NT2/D1 (cell line): ENCODE measurements around the gene CAPG.

Source experiments
- DNase-seq: peaks from one replicate; pipeline ENCODE4 v3.0.0-alpha.2; 2011; ENCODE audit warnings: low read depth, low spot score
- H3K27me3 ChIP-seq: 2 replicates; pipeline ENCODE4 v1.6.0; 2011; ENCODE audit warnings: mild to moderate bottlenecking; ENCODE audit not compliant: insufficient read length, insufficient read depth
- H3K36me3 ChIP-seq: 2 replicates; pipeline ENCODE4 v1.6.1; 2011; ENCODE audit warnings: mild to moderate bottlenecking, low read length, mixed read lengths; ENCODE audit not compliant: insufficient read depth, insufficient read length
- H3K4me1 ChIP-seq: 2 replicates; pipeline ENCODE4 v1.5.1; 2011; ENCODE audit not compliant: insufficient read depth, insufficient read length
- H3K4me3 ChIP-seq: 2 replicates; pipeline ENCODE4 v1.5.1; 2011; ENCODE audit warnings: low read depth; ENCODE audit not compliant: insufficient read length
- H3K9ac ChIP-seq: 2 replicates; pipeline ENCODE4 v1.6.0; 2011; ENCODE audit warnings: low read depth; ENCODE audit not compliant: insufficient read length
- H3K9me3 ChIP-seq: 2 replicates; pipeline ENCODE4 v1.5.1; 2011; ENCODE audit warnings: mild to moderate bottlenecking, low read length; ENCODE audit not compliant: insufficient read depth
- SUZ12 ChIP-seq: IDR thresholded peaks from 2 replicates; pipeline ENCODE4 v1.6.1; 2011; ENCODE audit not compliant: insufficient read length, insufficient read depth; ENCODE audit errors: extremely low read depth
- YY1 ChIP-seq: IDR thresholded peaks from 2 replicates; pipeline ENCODE4 v1.6.1; 2011; ENCODE audit not compliant: insufficient read length, insufficient read depth
- ZNF274 ChIP-seq: IDR thresholded peaks from 2 replicates; pipeline ENCODE4 v1.6.1; 2011; ENCODE audit warnings: mild to moderate bottlenecking, low read depth, low read length

Gene CAPG

DNA sequence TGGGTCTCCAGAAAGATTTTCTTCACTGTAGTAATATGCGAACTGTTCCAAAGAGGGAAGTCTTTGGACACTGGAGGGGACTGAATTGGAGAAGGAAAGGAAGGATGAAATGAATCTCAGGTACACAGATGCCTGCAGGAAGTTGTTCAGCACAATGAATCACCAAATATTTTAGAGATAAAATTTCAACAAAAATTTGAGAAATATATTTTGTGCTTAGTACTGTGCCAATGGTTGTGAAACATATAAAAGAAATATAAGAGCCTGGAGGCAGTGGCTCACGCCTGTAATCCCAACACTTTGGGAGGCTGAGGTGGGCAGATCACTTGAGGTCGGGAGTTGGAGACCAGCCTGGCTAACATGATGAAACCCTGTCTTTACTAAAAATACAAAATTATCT lies 52.4 kb downstream of the CAPG start:
- no peaks in the 10 kb centered on the region for H3K4me1 ChIP-seq
- H3K27me3 ChIP-seq = no peaks in the 10 kb centered on the region
- TF ChIP-seq YY1 (no peak), ZNF274 (no peak), SUZ12 (no peak)
- H3K4me3 ChIP-seq = no peak overlapping the region
- peaks cover 28% of the 10 kb centered on the region for H3K36me3 ChIP-seq
- DNase-seq = no peak
- H3K9ac ChIP-seq = no peak overlapping the region
- H3K9me3 ChIP-seq = no peaks in the 10 kb centered on the region

DNA sequence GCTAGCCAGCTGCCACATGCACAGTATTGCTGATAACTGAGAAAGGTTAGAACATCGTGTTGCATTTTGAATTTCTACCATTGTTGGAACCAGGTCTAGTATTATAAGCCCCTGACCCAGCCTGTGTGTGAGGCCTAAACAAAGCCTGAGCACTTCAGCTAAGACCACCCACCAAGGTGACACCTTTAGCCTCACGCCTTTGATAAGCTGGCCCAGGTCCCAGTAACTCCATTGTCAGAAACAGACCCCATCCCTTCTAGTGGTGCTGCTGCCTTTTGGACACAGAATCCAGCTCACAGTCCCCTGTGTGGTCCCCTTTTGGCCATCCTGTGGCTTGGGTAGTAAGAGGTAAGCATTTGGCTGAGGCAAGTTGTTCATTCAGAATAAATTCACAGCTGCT lies 54.0 kb downstream of the CAPG start:
- TF ChIP-seq YY1 (no peak), SUZ12 (no peak), ZNF274 (no peak)
- Histone ChIP-seq H3K27me3 (no peaks in the 10 kb centered on the region), H3K4me1 (no peaks in the 10 kb centered on the region), H3K4me3 (no peak overlapping the region), H3K9me3 (no peaks in the 10 kb centered on the region), H3K9ac (no peak overlapping the region), H3K36me3 (peaks cover 27% of the 10 kb centered on the region)
- DNase-seq = no peak

GRCh38 chr2:85355521-85355920 lies 54.6 kb downstream of the CAPG start:
- Histone ChIP-seq H3K9ac (no peak overlapping the region), H3K4me3 (peak overlapping the region; percentile 94), H3K36me3 (peaks cover 34% of the 10 kb centered on the region), H3K4me1 (no peaks in the 10 kb centered on the region), H3K27me3 (no peaks in the 10 kb centered on the region), H3K9me3 (no peaks in the 10 kb centered on the region)
- no peak for DNase-seq
- TF ChIP-seq SUZ12 = no peak

DNA sequence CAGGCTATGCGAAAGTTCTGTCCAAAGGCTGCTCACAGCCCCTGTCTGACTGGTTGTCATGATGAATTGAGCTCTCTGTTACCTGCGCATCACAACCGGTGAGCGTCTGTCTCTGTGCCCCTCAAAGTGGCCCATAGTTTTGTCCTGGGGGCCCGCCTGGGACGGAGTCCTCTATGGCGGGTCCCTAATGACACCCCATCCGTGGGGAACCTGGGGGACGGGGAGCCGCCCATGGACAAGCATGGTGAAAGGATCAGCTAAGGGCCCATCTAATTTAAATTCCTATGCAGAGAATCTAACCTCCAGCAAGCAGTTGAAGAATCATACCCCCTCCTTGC lies 55.1 kb downstream of the CAPG start:
- no peaks in the 10 kb centered on the region for H3K4me1 ChIP-seq
- H3K4me3 ChIP-seq = peak overlapping the region; percentile 94
- no peaks in the 10 kb centered on the region for H3K27me3 ChIP-seq
- DNase-seq = no peak
- H3K9me3 ChIP-seq = no peaks in the 10 kb centered on the region
- no peak for TF ChIP-seq ZNF274
- no peak for TF ChIP-seq SUZ12
- TF ChIP-seq YY1 = no peak
- peak overlapping the region; percentile 97 for H3K9ac ChIP-seq
- H3K36me3 ChIP-seq = peaks cover 39% of the 10 kb centered on the region

GRCh38 chr2:85354286-85355072 lies 55.7 kb downstream of the CAPG start, which contains the start of the genes ELMOD3 and RETSAT:
Gene ELMOD3 (plus strand): TSS chr2:85354769. CDS start chr2:85357199, 2,430 bp downstream.
Gene RETSAT (minus strand): TSS chr2:85354528. CDS start chr2:85354507, 21 bp downstream.
- TF ChIP-seq ZNF274 (no peak), YY1 (no peak)
- Histone ChIP-seq H3K36me3 (peaks cover 44% of the 10 kb centered on the region), H3K9ac (peak within 1 kb of the TSS; percentile 97), H3K27me3 (no peaks in the 10 kb centered on the region), H3K4me3 (peak within 1 kb of the TSS; percentile 94), H3K9me3 (no peaks in the 10 kb centered on the region), H3K4me1 (no peaks in the 10 kb centered on the region)
- DNase-seq = peak; percentile 99

DNA sequence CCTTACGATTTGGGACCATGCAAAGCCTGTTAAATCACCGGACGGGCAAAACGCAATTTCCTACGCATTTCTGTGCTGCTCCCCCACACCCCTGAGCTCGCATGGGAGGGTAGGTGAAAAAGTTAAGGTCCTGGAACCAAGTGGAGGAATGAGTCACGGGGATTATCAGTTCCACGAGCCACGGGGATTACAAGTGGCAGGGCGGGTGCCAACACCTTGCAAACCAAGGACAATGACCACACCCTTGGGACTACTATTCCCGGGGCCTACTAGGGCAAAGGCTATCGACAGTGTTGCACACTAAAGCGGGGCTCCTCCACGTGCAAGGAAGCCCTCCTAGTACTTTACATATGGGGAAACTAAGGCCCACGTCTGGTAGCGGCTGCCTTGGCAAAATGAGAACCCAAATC lies 56.3 kb downstream of the CAPG start:
- Histone ChIP-seq H3K27me3 (no peaks in the 10 kb centered on the region), H3K4me1 (no peaks in the 10 kb centered on the region), H3K9ac (peak overlapping the region; percentile 83), H3K9me3 (no peaks in the 10 kb centered on the region), H3K4me3 (peak overlapping the region; percentile 94), H3K36me3 (peaks cover 50% of the 10 kb centered on the region)
- DNase-seq = no peak
- TF ChIP-seq ZNF274 = no peak
- TF ChIP-seq SUZ12 = no peak
- TF ChIP-seq YY1 = no peak

DNA sequence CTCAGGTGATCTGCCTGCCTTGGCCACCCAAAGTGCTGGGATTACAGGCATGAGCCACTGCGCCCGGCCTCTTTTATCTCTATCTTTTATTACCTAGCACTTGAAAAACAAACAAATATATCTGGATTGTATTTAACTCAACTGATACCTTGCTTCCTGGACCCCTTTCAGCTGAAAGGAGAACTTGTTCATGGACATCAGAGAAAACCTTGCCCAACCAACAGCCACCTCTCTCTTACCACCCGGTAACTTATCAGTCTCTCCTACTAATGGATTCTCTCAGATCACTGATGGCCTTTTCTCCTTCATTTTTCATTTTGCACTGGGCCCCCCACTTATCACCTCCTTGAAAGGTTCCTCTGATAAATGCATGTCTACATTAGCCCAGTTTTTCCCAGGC lies 62.6 kb downstream of the CAPG start:
- Histone ChIP-seq H3K36me3 (peaks cover 59% of the 10 kb centered on the region), H3K4me3 (no peak overlapping the region), H3K27me3 (no peaks in the 10 kb centered on the region), H3K4me1 (no peaks in the 10 kb centered on the region), H3K9me3 (no peaks in the 10 kb centered on the region), H3K9ac (no peak overlapping the region)
- DNase-seq = no peak
- TF ChIP-seq SUZ12 = no peak
- no peak for TF ChIP-seq YY1
- TF ChIP-seq ZNF274 = no peak
